Smooth muscle cell (in vitro differentiated cells): ENCODE measurements around the gene ISYNA1. TPM values are rescaled to one million over a fixed set of nuclear protein-coding genes. Genes with fewer than 3 reads are reported as not detected.

Experiments used
- DNase-seq: peaks from one replicate; lab custom pipeline; 2025; ENCODE audit not compliant: unreplicated experiment; lab: John Stamatoyannopoulos, UW
- H2AFZ ChIP-seq: fragments of 200-600 bp; sonication (generic); 2 replicates; pipeline ENCODE4 v1.6.0; 2016; ENCODE audit warnings: antibody characterized with exemption, low read depth, mild to moderate bottlenecking
- H3F3A ChIP-seq: fragments of 200-600 bp; sonication (generic); 2 replicates; pipeline ENCODE4 v1.6.0; 2017; ENCODE audit warnings: antibody characterized with exemption, low read depth
- H3K27ac ChIP-seq: fragments of 200-600 bp; sonication (generic); 2 replicates; pipeline ENCODE4 v1.5.1; 2016; ENCODE audit warnings: low read depth, mild to moderate bottlenecking
- H3K27me3 ChIP-seq: fragments of 200-600 bp; sonication (generic); 2 replicates; pipeline ENCODE4 v1.6.1; 2016; ENCODE audit warnings: low read depth, mild to moderate bottlenecking
- H3K36me3 ChIP-seq: fragments of 200-600 bp; sonication (generic); 2 replicates; pipeline ENCODE4 v1.5.1; 2016; ENCODE audit warnings: low read depth
- H3K4me1 ChIP-seq: fragments of 200-600 bp; sonication (generic); 2 replicates; pipeline ENCODE4 v1.5.1; 2016; ENCODE audit warnings: low read depth
- H3K4me2 ChIP-seq: fragments of 200-600 bp; sonication (generic); 2 replicates; pipeline ENCODE4 v1.6.0; 2016; ENCODE audit warnings: mild to moderate bottlenecking
- H3K4me3 ChIP-seq: fragments of 200-600 bp; sonication (generic); 2 replicates; pipeline ENCODE4 v1.5.1; 2016; ENCODE audit warnings: mild to moderate bottlenecking
- H3K79me2 ChIP-seq: fragments of 200-600 bp; sonication (generic); 2 replicates; pipeline ENCODE4 v1.6.0; 2016; ENCODE audit warnings: low read depth, mild to moderate bottlenecking
- H3K9ac ChIP-seq: fragments of 200-600 bp; sonication (generic); 2 replicates; pipeline ENCODE4 v1.6.0; 2016; ENCODE audit warnings: low read depth
- H3K9me3 ChIP-seq: fragments of 200-600 bp; sonication (generic); replicated peaks from 2 replicates; pipeline ENCODE4 v1.5.1; 2016; ENCODE audit warnings: low read depth
- H4K20me1 ChIP-seq: fragments of 200-600 bp; sonication (generic); 2 replicates; pipeline ENCODE4 v1.6.0; 2016; ENCODE audit warnings: low read depth
- WGBS: methylation state at CpG from one replicate; pipeline ENCODE4 v1.1.7; 2016; ENCODE audit warnings: low lambda C conversion rate; 5-methylcytosine and 5-hydroxymethylcytosine counted together
- polyA plus RNA-seq: library from polyadenylated mRNA; unstranded; fragments of >200 nt; fragmentation: Nextera tagmentation; extraction: Ambion mirVana; gene quantifications from 2 replicates; pipeline ENCODE4 v1.2.1, GENCODE V29; 2016
- total RNA-seq: library from RNA; depleted of rRNA; stranded (reverse); fragments of >200 nt; gene quantifications from 2 replicates; pipeline ENCODE4 v1.2.3, GENCODE V29; 2014
- TF ChIP-seq, protein P1 (sequence below): fragments of 200-600 bp; sonication (generic); IDR thresholded peaks from 2 replicates; pipeline ENCODE4 v1.5.1; 2017; ENCODE audit warnings: borderline replicate concordance, mild to moderate bottlenecking, antibody characterized with exemption; ENCODE audit not compliant: insufficient read depth, poor library complexity, severe bottlenecking

ISYNA1 gene
- total and polyA plus RNA-seq, 2 experiments from 2014 or later, result 56.9 to 60.1 TPM

DNA sequence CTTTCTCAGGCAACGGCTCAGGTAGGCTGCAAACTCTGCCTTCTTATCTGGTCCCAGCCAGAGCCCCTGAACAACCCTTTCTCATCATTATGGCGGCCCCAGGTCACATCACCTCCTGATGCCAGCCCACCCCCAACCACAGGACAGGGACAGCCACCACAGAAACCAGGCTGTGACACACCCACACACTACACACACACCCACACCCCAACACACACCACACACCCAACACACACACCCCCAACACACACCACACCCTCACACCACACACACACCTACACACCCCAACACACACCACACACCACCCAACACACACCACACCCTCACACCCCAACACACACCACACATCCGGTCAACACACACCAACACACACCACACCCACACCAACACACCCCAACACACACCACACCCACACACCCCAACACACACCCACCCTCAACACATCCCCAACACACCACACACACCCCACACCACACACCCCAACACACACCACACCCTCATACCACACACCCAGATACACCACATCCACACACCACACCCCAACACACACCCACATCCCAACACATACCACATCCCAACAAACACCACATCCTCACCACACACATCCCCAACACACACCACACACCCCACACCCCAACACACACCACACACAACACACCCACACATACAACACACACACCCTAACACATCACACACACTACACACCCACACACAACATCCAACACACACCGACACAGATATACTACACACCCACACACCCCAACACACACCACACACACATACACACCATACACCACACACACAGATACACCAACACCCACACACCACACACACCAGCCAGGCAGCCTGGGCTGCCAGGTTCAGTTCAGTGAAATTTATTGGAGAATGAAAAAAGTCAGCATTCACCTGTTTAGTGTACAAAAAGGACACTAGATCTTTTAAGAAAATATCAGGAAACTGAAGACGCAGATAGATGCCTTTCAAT is 4.2 kb upstream of the ISYNA1 start:
- H3K27me3 ChIP-seq, result no peaks in the 10 kb centered on the region
- TF ChIP-seq, protein P1, sequence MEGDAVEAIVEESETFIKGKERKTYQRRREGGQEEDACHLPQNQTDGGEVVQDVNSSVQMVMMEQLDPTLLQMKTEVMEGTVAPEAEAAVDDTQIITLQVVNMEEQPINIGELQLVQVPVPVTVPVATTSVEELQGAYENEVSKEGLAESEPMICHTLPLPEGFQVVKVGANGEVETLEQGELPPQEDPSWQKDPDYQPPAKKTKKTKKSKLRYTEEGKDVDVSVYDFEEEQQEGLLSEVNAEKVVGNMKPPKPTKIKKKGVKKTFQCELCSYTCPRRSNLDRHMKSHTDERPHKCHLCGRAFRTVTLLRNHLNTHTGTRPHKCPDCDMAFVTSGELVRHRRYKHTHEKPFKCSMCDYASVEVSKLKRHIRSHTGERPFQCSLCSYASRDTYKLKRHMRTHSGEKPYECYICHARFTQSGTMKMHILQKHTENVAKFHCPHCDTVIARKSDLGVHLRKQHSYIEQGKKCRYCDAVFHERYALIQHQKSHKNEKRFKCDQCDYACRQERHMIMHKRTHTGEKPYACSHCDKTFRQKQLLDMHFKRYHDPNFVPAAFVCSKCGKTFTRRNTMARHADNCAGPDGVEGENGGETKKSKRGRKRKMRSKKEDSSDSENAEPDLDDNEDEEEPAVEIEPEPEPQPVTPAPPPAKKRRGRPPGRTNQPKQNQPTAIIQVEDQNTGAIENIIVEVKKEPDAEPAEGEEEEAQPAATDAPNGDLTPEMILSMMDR, result no peak
- no peak overlapping the region for H2AFZ ChIP-seq
- no peak for DNase-seq
- 88% methylated on average over 4 of the region's 5 CpGs for WGBS
- H3K4me2 ChIP-seq, result no peak overlapping the region
- H3K4me1 ChIP-seq, result peaks cover 21% of the 10 kb centered on the region
- no peak overlapping the region for H3K27ac ChIP-seq
- H3K9ac ChIP-seq, result no peak overlapping the region
- H3K4me3 ChIP-seq, result no peak overlapping the region
- peaks cover 17% of the 10 kb centered on the region for H3F3A ChIP-seq
- H3K36me3 ChIP-seq, result no peaks in the 10 kb centered on the region
- H3K9me3 ChIP-seq, result no peaks in the 10 kb centered on the region
- peaks cover 16% of the 10 kb centered on the region for H4K20me1 ChIP-seq
- H3K79me2 ChIP-seq, result peaks cover 2% of the 10 kb centered on the region

DNA sequence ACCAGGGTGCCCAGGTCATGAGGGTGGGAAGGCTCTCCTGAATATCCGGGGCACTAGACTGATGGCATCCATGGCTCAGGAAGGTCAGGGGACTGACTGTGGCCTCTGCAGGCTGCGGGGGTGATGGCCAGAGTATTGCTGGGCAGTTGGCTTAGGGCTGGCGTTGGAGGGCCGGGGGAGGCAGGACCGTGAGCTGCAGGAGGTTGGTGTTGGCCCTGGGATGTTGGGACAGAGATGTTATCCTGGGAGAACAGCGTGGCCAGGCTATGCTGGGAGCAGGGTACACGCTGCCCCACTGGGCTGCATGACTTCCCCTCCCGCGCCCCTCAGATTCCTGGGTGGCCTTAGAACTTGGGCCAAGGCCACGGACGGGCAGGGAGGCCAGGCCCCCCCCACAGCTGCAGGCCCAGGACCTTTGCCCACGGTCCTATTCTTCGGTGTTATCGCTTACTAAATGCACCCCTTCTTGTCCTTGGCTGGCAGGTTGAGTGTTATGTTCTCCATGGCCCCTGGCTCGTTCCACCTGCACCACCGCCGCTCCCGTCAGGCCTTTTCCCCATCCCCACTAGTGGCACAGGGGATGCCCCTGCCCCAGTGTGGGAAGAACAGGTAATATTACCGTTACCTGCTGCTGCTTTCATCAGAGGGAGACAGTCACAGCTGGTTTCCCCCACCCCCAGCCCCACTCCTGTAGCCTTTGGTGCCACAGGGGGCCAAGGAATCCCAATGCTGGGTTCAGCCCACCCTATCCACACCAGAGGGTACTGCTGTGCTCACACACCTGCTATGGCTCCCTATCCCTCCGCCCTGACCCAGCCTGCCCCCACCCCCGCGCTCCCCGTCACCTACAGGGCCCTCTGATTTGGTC is 3.2 kb upstream of the ISYNA1 start:
- Histone ChIP-seq H3K9ac (no peak overlapping the region), H3K4me2 (no peak overlapping the region)

DNA sequence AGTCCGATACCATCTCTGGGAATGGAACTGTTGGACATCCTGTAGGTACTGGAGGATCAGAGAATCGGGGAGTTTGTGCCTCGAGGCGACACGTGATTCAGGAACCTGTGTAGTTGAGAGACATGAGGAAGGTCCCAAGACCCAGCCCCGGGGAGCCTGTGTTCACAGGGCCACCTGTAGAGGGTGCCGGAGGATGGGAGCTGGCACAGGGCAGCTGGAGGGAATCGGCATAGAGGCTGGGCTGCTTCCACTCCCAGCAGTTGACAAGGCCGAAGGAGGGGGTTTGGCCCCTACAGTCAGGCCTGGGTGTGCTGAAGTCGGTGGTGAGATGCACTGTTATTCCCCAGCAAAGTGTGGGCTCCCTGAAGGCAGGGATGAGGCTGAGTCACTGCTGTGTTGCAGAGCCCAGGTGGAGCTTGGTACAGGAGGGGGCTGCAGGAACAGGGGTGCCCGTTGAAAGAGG is 2.5 kb upstream of the ISYNA1 start:
- no peak overlapping the region for H3K4me2 ChIP-seq
- DNase-seq, result no peak
- peaks cover 17% of the 10 kb centered on the region for H4K20me1 ChIP-seq
- TF ChIP-seq, protein P1, result peak; percentile 10
- H3K36me3 ChIP-seq, result no peaks in the 10 kb centered on the region
- no peak overlapping the region for H3K4me3 ChIP-seq
- no peak overlapping the region for H2AFZ ChIP-seq
- peaks cover 2% of the 10 kb centered on the region for H3K79me2 ChIP-seq
- peaks cover 25% of the 10 kb centered on the region for H3K4me1 ChIP-seq
- peaks cover 17% of the 10 kb centered on the region for H3F3A ChIP-seq
- H3K27me3 ChIP-seq, result no peaks in the 10 kb centered on the region
- H3K9ac ChIP-seq, result no peak overlapping the region
- 89% methylated on average over 11 of the region's 11 CpGs for whole genome bisulfite sequencing
- H3K9me3 ChIP-seq, result no peaks in the 10 kb centered on the region
- H3K27ac ChIP-seq, result no peak overlapping the region

More for the DNA sequence above, 3.2 kb upstream of the ISYNA1 start:
- Histone ChIP-seq H3K27me3 (no peaks in the 10 kb centered on the region), H3K79me2 (peaks cover 2% of the 10 kb centered on the region), H2AFZ (no peak overlapping the region), H4K20me1 (peaks cover 14% of the 10 kb centered on the region), H3K4me1 (peaks cover 25% of the 10 kb centered on the region), H3K4me3 (no peak overlapping the region), H3K36me3 (no peaks in the 10 kb centered on the region), H3K27ac (no peak overlapping the region), H3F3A (peaks cover 17% of the 10 kb centered on the region), H3K9me3 (no peaks in the 10 kb centered on the region)
- no peak for DNase-seq
- 94% methylated on average over 18 of the region's 23 CpGs for WGBS
- TF ChIP-seq, protein P1, result no peak
